NCI-H526 treated with DMSO at 0.1 percent for 48 hours (cell line): Measurements from ENCODE around the gene P2RX4.
"Not testable (repeated sequence)": the region's sequence is repeated elsewhere in the genome, so short reads cannot be mapped to it uniquely, and the experiment has no call there.

Experiments used
- DNase-seq: peaks from one replicate; lab custom pipeline; 2025; lab: John Stamatoyannopoulos, UW

The P2RX4 gene

DNA sequence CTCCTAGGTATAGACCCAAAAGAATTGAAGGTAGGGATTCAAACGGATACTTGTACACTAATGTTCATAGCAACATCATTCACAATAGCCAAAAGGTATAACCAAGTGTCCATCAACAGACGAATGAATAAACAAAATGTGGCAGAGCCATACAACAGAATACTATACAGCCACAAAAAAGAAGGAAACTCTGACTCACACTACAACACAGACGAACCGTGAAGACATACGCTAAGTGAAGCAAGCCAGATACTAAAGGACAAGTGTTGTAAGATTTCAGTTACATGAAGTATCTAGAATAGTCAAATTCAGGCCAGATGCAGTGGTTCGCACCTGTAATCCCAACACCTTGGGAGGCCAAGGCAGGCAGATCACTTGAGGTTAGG, 67.4 kb downstream of the P2RX4 start:
- no peak for DNase-seq

DNA sequence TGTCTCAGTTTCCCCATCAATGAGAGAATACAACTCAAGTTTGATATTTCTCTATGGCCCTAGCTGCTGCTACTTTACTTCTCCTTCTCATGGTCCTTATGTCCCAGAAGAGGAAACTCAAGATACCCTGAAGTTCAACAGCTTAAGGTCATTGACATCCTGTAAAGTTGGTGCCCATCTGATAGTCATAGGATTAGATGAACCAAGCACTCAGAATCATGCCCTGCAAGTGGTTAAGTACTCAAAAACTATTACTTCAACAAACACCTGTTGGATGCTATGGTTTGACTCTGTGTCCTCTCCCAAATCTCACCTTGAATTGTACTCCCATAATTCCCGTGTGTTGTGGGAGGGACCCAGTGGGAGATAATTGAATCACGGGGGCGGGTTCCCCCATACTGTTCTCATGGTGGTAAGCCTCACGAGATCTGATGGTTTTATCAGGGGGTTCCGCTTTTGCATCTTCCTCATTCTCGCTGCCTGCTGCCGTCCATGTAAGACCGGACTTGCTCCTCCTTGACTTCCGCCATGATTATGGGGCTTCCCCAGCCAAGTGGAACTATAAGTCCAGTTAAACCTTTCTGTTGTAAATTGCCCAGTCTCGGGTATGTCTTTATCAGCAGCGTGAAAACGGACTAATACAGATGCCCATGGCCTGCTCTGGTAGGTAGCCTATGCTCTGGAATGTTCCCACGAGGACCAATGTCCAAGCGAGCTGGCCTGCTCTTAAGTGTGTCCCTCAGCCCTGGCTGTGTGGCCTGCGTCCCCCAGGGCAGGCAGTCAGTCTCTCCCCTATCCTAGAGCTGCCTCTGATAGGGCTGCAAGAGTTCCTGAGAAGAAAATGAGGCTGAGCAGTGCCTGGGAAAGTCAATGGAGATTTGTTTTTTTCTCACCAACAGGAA, 68.5 kb downstream of the P2RX4 start:
- DNase-seq: no peak

- DNase-seq: no peak
These were observed 69.1 kb downstream of the P2RX4 start for GRCh38 chr12:121279071-121279375.

- no peak for DNase-seq
These were observed 69.6 kb downstream of the P2RX4 start for GRCh38 chr12:121279507-121279915.

DNA sequence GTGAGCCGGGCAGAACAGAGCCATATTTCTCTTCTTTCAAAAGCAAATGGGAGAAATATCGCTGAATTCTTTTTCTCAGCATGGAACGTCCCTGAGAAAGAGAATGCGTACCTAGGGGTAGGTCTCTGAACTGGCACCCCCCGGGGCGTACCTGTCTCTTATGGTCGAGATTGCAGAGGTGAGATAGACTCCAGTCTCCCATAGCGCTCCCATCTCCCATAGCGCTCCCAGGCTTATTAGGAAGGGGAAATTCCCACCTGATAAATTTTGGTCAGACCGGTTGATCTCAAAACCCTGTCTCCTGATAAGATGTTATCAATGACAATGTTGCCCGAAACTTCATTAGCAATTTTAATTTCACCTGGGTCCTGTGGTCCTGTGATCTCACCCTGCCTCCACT, 70.6 kb downstream of the P2RX4 start:
- DNase-seq: not testable (repeated sequence)

GRCh38 chr12:121281116-121281515, 71.2 kb downstream of the P2RX4 start:
- DNase-seq: not testable (repeated sequence)

DNA sequence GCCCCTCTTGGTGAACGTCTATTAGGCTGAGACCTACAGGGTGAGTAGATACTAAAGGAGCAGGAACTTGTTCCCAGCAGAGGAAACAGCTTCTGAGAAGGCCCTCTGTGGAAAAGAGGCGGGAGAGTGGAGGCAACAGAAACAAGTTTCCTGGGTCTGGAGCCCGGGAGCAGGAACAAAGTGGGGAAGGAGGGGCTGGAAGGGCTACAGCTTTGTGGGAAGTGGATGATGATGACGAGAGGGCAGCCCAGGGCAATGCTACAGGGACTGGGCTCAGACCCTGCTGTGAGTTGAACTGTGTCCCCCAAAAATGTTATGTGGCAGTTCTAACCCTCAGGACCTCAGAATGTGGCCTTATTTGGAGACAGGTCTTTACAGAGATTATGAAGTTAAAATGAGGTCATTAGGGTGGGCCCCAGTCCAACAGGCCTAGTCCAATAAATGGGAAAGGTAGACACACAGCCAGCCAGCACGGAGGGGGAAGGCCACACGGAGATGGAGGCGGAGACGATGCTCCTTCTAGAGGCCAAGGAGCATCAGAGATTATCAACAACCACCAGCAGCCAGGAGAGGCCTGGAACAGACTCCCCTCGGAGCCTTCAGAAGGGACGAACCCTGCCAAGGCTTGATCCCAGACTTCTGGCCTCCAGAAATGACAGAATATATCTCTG, 72.3 kb downstream of the P2RX4 start:
- no peak for DNase-seq

- not testable (repeated sequence) for DNase-seq
These were observed 73.0 kb downstream of the P2RX4 start for GRCh38 chr12:121282910-121283309.

- DNase-seq: no peak
These were observed 73.5 kb downstream of the P2RX4 start for GRCh38 chr12:121283388-121283787.
